ENCODE measurements around the gene ZNF652. TPM values are rescaled to one million over a fixed set of nuclear protein-coding genes. Genes with fewer than 3 reads are reported as not detected.

ZNF652 gene
- total and polyA plus RNA-seq, 2 of the 4 experiments (the other 2 are of a cell fraction) = 3.6 to 8.8 TPM

DNA sequence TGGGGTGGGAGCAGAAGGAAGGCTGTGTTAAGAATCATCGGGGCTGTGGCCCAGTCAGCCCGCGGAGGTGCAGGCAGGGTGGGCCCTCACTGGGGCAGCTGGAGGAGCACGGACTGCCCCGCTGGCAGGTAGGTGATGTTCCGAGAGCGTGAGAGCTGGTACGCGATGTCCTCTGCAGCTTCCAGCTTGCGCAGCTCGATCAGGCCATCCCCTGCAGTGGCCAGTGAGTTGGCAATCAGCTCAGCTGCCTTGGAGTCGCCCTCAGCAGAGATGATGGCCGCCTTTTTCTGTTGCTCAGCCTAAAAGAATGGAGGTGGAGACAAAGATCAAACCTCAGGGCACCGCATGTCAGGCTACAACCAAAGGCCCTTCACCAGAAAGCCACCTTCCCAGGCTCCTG, 42.9 kb upstream of the ZNF652 start:
- 98% methylated on average over 6 of the region's 14 CpGs; no CpG with 5 or more reads in 1 of the 2 experiments for WGBS, 2 experiments (ENCODE audit: extremely low coverage in 2 of 2, insufficient read length in 1 of 2)
- Histone ChIP-seq H2BK120ac (ENCODE audit: low read depth, low read length) (no peak overlapping the region), H3K36me3 (ENCODE audit: control insufficient read depth, insufficient read depth, low read length) (peaks cover 53% of the 10 kb centered on the region), H3K79me1 (ENCODE audit: low read depth in 1 of 2, low read length in 2 of 2) (no peaks in the 10 kb centered on the region), H4K8ac (ENCODE audit: low read depth in 2 of 2, low read length in 2 of 2) (no peak overlapping the region), H2BK20ac (ENCODE audit: low read depth, low read length) (no peak overlapping the region), H2AK9ac (replicated peaks; ENCODE audit: low read depth, low read length, poor library complexity) (no peak overlapping the region), H2AK5ac (ENCODE audit: low read depth, low read length) (no peak overlapping the region), H2BK15ac (ENCODE audit: low read depth, low read length) (no peak overlapping the region), H4K20me1 (ENCODE audit: insufficient read depth, low read length) (0 out of 2 replicates have a peak, but pooled peaks cover 4% of the 10 kb centered on the region), H3K4me1 (ENCODE audit: control insufficient read depth, insufficient read depth, low read length) (no peaks in the 10 kb centered on the region), H4K5ac (ENCODE audit: low read depth, low read length) (no peak overlapping the region), H3K14ac (replicated peaks; ENCODE audit: low read depth, low read length) (no peak overlapping the region), H3K18ac (ENCODE audit: low read depth, low read length) (no peak overlapping the region), H3K9ac (ENCODE audit: low read depth, low read length) (no peak overlapping the region), H3K27me3 (ENCODE audit: control insufficient read depth, insufficient read depth, low read length) (no peaks in the 10 kb centered on the region), H3K4me2 (ENCODE audit: low read depth, low read length) (no peak overlapping the region), H3K4ac (ENCODE audit: low read depth, low read length) (no peak overlapping the region), H3K4me3 (ENCODE audit: insufficient read depth, low read depth, low read length) (no peak overlapping the region), H2AFZ (replicated peaks; ENCODE audit: low read length, poor library complexity) (no peak overlapping the region), H2BK5ac (ENCODE audit: low read depth, low read length, poor library complexity, severe bottlenecking) (no peak overlapping the region), H3K23ac (ENCODE audit: low read depth, low read length) (no peak overlapping the region), H3K56ac (ENCODE audit: extremely low read depth, insufficient read depth, low read length) (no peak overlapping the region), H3K9me3 (ENCODE audit: control insufficient read depth, insufficient read depth, low read length) (no peaks in the 10 kb centered on the region), H3K9me1 (ENCODE audit: insufficient read depth, low read length) (no peaks in the 10 kb centered on the region; the same call in 1 of the 2 replicates), H4K91ac (ENCODE audit: insufficient read depth, low read depth, low read length) (no peak overlapping the region), H3K27ac (ENCODE audit: insufficient read depth, low read length) (no peak overlapping the region)
- dilution Hi-C loops (cut with HindIII; ENCODE audit: low sequenced_read_pairs, unreplicated experiment) (no loop called here), in situ Hi-C loops (cut with MboI; ENCODE audit: low sequenced_read_pairs) (no loop called here), intact Hi-C loops (cut with micrococcal nuclease) (no loop called here)
- ATAC-seq (ENCODE audit: low read depth) (no peak), DNase-seq (no peak)
- TF ChIP-seq, protein P1, sequence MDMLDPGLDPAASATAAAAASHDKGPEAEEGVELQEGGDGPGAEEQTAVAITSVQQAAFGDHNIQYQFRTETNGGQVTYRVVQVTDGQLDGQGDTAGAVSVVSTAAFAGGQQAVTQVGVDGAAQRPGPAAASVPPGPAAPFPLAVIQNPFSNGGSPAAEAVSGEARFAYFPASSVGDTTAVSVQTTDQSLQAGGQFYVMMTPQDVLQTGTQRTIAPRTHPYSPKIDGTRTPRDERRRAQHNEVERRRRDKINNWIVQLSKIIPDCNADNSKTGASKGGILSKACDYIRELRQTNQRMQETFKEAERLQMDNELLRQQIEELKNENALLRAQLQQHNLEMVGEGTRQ (IDR thresholded peaks at IDR 0.05; ENCODE audit: low read depth, low read length) = no peak
- CTCF ChIA-PET = no interaction called here
- no TSS peak for BruUV-seq (replicated peaks)
- POLR2A ChIA-PET (ENCODE audit: unreplicated experiment) = no interaction called here

Measured in IMR-90 (cell line).